Measurements from ENCODE around the gene PTPRN.
A peak's percentile ranks its signal among the peaks of the same experiment; 100 is the strongest.
"Not testable (repeated sequence)": the region's sequence is repeated elsewhere in the genome, so short reads cannot be mapped to it uniquely, and the experiment has no call there.

The PTPRN gene

DNA sequence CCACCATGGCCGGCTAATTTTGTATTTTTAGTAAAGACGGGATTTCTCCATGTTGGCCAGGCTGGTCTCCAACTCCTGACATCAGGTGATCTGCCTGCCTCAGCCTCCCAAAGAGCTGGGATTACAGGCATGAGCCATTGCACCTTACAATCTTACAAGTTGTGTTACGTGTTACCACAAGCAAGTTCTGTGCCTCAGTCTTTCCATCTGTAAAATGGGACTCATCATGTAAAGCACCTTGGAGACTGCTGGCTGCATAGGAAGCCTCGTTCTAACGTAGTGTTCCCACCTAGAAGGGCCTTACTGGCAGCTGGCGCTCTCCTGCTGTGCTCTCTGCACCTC is 20.0 kb downstream of the PTPRN start:
- DNase-seq (ENCODE audit: insufficient read length, low spot score) (no peak), FAIRE-seq (no peak)

DNA sequence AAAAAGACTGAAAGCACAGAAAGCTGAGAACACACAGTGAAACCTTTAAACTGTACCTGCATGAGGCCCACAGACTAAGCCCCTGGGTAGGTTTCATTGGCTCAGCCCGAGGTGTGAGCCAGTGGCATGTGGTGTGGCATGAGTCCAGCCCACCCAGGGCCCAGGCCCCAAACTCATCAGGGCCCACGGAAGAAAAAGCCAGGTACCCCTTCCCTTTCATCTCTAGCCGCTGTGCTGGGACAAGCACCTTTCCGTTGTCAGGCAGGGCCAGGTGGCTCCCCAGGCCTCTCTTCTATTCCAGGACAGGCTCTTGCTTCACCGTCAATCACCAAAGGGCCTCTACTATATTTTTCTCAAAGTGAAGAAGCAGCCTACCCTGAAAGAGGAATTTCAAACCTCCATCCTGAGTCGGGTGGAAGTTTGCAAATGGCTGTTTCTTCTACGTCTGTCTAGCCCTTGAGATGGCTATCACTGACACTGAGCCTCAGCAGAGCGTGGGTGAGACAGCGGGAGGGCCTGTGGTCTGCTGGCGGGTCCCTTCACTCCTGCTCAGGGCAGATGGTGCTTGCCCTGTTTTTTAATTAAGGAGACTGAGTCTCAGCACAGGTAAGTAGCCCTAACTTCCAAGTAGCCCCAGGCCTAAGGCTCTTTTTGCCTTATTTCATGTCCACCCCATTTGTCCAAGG is 21.5 kb downstream of the PTPRN start:
- FAIRE-seq: no peak
- DNase-seq (ENCODE audit: insufficient read length, low spot score): no peak

DNA sequence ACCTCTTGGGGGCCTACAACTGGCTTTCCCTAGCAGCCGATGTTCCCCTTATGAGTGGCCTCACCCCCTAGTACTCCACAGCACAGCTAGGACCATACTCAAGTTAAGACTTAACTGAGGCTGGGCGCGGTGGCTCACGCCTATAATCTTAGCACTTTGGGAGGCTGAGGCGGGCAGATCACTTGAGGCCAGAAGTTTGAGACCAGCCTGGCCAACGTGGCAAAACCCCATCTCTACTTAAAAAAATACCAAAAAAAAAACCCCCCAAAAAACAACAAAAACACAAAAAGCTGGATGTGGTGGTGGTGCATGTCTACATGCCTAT is 22.1 kb downstream of the PTPRN start:
- not testable (repeated sequence) for DNase-seq (ENCODE audit: insufficient read length, low spot score); FAIRE-seq

DNA sequence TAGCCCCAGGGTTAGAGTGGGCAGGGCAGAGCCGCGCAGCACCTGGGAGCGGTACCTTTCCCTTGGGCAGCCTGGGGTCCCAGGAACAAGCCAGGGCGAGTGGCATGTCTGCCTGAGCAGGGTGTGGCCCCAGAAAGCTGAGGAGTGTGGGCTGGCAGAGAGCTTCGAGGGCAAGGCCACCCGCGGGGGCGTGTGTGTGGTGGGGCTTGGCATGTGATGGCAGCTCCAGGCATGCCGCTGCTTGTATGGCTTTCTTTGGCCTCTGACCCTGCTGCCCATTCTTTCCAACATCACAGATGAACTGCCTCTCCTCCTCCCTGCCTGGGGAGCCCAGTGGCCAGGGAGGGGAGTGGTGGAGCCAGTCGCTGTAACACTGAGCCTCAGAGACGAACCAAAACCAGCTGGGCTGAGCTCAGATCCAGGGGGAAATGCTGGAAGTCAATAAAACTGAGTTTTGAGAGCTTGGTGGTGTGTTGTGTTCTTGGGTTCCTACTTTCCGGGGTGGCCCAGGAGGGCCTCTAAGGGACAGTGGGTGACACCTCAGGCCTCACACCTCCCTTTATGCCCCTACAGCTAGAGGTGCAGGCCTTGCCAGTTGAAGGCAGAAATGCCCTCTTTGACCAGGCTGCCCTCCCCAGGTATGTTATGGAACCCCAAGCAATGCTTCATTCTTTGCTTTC is 22.6 kb downstream of the PTPRN start:
- FAIRE-seq: no peak
- no peak for DNase-seq (ENCODE audit: insufficient read length, low spot score)

DNA sequence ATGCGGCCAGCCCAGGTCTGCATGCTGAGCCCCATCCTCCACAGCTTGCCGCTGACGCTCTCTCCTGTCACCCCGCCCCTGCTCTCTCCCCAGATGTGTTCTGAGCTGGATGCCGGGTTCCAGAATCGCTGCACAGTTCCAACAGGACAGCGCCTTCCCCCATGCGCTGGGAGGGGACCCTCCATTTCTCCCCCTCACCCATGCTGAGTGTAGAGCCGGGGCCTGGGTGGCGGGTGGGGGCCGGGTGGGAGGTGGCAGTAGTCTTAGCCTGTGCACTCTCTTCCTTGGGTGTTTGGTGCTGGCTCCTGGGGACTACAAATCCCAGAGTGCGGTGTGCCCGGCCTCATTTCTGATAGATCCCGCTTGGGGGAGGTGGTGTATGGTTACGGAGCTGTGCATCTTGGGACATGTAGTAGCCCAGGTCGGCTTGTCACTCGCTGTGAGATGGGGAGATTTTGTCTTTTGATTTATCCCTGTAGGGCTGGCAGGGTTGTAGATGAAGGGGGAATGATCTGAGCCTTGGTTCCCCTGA is 23.2 kb downstream of the PTPRN start:
- no peak for FAIRE-seq
- DNase-seq (ENCODE audit: insufficient read length, low spot score): no peak

DNA sequence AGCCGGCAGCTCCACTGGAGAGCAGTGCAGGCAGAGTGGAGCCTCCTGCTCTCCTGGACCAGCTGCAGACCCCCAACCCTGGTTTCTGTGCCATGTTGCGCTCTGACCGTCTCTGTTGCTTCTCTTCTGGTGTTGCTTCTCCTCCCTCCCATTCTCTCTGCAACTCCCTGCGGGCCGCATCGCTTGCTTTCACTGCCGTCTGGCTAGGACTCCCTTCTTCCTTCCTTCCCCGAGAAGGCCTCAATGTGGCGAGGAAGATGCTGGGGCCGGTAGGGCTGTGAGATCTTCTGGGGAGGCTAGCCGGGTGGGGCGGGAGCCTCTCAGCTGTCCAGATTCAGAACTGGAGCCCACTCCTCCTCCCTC is 23.8 kb downstream of the PTPRN start:
- FAIRE-seq: no peak
- DNase-seq (ENCODE audit: insufficient read length, low spot score): no peak

DNA sequence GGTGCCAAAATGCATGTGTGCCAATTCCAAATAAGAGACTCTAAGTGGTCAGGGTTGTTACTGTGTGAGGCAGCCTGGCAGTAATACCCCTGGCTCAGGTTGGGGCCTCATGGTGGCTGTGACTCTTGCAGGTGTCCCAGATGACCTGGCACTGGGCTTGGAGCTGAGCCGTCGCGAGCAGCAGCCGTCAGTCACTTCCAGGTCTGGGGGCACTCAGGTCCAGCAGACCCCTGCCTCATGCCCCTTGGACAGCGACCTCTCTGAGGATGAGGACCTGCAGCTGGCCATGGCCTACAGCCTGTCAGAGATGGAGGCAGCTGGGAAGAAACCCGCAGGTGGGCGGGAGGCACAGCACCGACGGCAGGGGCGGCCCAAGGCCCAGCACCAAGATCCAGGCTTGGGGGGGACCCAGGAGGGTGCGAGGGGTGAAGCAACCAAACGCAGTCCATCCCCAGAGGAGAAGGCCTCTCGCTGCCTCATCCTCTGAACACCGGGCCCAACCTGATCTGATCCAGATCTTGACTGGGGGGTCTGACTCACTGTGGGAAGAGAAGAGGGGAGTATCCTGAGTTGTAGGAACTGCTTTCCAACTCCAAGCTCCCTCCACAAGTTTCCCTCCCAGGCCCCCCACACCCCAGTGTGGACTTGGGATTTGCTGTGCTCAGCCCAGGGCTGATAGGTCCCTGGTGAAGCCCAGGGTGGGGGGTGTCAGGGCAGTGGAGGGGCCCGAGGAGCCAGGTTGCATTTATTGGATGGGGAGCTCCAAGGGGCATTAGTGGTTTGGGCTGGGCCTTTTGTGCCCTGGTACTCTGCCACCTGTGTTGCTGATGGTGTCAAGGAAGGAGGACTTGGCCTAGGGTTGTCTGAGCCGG is 24.5 kb downstream of the PTPRN start:
- DNase-seq (ENCODE audit: insufficient read length, low spot score): no peak
- no peak for FAIRE-seq

DNA sequence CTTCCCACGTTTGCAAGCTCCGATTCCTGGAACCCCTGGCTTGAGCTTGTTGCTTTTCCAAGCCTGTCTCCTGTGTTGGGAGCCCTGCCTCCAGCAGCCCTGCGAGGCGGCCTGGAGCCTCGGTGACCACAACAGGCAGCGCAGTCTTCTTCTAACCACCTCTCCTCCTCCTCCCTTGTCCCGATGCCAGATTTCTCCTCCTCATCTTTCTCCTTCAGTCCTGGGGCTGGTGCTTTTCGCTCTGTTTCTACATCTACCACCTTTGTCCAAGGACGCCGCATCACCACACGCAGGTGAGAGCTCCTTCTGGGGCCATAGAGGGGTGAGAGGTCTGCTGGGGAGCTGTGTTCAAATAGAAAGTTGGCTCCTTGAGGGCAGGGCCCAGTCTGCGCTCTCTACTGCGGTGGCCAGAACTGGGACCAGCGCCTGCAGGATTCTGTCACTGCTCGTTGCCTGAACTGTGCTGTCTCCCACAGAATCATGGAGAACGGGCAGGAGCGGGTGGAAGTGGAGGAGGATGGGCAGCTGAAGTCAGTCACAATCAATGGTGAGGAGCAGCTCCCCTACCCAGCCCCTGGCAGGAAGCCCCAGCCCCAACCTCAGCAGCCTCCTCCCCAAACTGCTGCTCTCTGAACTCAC is 26.1 kb downstream of the PTPRN start:
- DNase-seq (ENCODE audit: insufficient read length, low spot score) (no peak), FAIRE-seq (no peak)

DNA sequence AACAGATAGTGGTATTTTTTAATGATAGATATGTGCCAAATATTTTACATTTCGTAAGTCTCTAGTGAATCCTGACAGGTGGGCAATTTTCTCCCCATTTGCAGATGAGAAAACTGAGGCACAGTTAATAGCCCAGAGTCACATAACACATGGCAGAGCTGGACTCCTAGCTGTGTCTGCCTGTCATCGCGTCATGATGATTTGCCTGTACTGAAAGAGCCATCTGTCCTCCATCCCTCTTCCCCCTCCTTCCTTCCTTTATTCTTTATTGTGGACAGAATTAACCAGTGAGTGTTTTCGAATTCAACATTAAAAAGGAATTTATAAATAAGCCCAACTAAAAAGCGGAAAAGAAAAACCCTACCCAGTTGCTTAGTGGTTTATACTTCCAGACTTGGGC is 26.8 kb downstream of the PTPRN start:
- no peak for FAIRE-seq
- DNase-seq (ENCODE audit: insufficient read length, low spot score): no peak

DNA sequence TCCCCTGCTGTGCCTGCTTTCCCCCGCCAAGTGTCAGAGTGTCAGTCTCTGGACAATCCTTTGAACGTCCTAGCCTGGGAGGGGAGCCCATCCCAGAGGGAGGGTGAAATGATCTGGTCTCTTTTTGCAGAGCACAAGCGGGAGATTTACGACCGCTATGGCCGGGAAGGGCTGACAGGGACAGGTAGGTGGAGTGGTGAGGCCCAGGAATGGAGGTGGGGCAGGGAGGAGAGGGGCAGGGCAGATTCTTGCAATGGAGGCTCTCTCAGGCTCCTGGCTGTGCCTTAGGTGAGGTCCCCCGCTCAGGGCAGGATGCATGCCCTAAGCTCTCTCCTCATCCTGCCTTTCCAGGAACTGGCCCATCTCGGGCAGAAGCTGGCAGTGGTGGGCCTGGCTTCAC is 27.6 kb downstream of the PTPRN start:
- DNase-seq (ENCODE audit: insufficient read length, low spot score) (no peak), FAIRE-seq (no peak)

DNA sequence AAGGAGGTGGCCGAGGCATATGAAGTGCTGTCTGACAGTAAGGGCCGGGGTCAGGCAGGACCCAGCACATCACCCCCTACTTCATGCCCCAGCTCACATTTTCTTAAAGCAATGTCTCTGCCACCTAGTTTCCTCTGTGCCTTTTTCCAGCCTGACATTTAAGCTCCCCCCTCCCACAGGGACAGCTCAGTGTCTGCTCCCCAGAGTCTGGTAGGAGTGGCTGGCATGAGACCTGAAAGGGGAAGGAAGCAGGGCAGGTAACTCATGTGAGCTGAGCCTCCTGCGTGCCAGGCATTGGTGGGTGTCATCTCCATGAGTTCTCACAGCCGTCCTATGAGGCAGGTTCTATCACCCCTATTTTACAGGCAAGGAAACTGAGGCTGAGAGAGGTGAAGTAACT is 28.6 kb downstream of the PTPRN start:
- DNase-seq (ENCODE audit: insufficient read length, low spot score) (no peak), FAIRE-seq (no peak)

DNA sequence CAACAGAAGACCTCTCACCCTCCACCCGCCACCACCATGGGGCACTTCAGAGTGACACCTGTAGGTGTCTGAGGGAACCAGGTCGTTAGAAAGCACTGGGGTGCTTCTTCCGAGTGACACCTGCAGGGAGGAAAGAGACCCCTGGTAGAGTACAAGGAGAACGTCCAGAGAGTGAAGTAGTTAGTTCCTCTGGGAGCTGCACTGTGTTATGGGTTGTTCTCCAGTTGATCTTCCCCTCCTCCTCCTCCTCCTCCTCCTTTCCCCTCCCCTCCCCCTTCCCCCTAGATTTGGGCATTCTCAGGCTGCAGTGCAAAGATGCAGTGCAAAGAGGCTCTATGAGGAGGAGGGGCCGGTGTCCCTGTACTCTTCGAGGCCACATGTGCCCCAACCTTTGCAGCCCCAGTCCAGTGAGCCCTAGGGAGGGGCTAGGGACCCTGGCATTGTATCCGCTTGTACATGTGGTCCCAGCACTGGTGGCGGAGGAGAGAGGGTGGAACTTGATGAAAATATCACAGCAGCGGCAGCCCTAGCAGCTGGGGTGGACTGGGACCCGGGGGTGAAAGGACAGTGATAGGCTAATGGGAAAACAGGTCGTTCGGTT is 29.2 kb downstream of the PTPRN start:
- DNase-seq (ENCODE audit: insufficient read length, low spot score) (no peak), FAIRE-seq (peak; percentile 92)

DNA sequence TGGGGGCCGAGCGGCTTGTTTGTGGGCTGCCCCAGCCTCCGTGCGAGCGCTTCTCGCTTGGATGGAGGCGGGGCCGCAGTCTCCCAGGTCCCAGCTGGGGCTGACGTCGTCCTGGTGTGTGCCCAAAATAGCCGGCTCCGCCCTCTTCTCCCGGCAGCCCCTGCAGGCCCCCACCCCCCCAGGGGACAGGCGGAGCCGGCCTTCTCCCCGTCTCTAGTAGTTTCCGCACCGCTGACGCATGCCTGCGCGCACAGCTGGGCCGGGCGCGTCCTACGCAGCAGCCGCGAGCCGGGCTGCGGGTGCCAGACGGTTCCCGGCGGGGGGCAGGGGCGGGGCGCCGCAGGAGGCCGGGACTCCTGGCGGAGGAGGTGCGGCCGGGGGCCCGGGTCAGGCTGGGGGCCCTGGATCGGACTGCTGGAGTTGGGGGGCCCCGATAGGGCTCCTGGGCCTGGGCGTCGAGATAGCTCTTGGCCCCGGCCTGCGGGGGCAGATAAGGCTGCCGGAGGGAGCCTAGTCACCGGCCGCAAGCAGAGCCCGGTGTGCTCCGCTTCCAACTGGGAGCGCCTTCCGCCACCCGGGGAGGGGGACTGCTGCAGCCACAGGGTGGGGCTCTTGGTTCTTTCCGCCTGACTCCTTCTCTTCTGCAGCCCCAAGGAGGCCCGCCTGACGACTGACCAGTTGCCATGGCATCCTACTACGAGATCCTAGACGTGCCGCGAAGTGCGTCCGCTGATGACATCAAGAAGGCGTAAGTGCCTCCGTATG is 29.9 kb downstream of the PTPRN start, which contains the start of gene DNAJB2:
Gene DNAJB2, plus strand, starts transcription at position 216 of the 765 bp plus-strand sequence. Its CDS starts 468 bp downstream, at position 684.
- FAIRE-seq (peak; percentile 95), DNase-seq (ENCODE audit: insufficient read length, low spot score) (peak; percentile 99)

DNA sequence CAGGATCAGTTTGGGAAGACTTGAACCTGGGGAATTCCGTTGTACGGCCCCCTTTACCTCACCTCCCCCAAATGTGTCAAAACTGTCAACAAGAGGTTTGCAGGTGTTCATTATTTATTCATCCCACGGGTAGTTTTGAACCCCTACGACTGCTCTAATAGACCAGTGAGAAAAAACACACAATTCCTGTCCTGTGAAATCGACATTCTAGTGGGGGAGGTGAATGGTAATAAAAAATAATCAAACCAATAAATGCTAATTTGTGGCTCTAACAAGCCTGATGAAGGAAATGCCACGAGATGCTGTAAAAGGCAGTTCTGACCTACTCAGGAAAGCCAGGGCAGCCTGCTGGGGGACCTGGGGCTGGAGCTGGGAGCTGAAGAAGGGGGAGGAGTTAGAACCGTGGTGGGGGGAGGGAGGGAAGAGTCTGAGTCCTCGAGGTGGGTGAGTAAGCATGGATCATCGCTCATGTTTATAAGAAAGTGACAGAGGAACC is 30.5 kb downstream of the PTPRN start:
- no peak for FAIRE-seq
- DNase-seq (ENCODE audit: insufficient read length, low spot score): no peak

DNA sequence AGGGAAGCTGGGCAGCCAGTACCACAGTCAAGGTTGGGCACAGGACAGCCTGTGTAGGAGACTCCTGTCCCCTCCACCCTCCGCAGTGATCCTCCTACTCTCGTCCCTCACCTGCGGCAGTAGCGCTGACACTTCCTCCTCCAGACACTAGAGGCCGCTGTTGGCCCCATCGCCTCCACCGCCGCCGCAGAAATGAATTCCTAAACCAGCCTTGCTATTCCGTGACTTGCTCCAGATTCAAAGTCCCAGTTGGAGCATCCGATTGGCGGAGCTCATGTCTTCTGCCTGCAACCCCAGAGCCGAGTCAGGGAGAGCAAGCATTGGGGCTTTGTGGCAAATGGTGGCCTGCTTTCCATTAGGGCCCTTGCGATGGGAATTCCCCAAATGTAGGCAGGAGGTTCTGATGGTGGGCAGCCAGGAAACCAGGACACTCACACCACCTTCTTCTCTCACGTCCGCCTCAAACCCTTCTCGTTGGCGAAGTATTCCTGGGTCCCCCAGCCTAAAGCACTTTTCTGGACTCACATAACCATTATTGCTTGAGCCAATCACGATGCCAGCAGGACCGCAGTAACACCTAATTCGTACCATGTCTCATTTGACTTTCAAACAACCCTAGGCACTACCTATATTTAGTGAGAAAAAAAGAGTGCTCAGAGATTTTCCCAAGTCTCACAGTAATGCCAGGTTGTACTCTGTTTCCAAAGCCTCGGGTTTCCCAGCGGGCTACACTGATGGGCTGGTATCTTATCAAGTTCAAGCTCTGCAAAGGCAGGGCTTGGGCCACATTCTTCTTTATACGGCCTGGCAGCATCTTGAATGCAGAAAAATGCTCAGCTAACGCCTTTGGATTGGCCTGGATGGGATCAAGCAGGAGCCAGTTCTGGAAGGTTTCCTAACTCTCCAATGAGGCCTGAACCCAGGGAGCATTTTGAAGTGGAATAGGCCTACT is 31.2 kb downstream of the PTPRN start:
- peak; percentile 68 for DNase-seq (ENCODE audit: insufficient read length, low spot score)

DNA sequence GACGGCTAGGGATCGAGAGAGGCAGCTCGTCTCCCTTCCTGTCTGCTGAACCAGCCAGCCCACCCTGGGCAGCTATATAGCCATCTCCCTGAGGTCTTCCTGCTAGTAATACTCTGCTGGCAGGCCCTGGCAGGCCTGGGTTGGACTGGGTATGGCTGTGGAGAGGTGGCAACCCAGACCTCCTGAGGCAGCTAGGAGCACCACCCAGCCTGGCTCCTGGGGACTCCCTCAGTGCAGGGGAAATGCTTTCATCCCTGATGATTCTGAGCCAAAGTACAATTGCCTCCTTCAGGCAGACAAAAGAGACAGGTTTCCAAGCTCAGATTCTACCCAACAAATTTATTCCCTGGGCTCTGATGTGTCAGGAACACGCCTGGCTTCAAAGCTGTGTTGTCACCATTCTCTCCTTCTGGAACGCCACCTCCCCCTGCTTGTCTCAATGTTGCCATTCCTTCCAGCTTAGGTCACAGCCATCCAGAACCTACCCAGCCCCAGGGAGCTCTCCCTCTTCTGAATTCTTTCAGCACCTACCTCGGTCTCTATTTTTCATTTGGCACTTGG is 34.8 kb downstream of the PTPRN start:
- no peak for DNase-seq (ENCODE audit: insufficient read length, low spot score)
- FAIRE-seq: no peak

More for the DNA sequence above, 31.2 kb downstream of the PTPRN start:
- FAIRE-seq: no peak

DNA sequence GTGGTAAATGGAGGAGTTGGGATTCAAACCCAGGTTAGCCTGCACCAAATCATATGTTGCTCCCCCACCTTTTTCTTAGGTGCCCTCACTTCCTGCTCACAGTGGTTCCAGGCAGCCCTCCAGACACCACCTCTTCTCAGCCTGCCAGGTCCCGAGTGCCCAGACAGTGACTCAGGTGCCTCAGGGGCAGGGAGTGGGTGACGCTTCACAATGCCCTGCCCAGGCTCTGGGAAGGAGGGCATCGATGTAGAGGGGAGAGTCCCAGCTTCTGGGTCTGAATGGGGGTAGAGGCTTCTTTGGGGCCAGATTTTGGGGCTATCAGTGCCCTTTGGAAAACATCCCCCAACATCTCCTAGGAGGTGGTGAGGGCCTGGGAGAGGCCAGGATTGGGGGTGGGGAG is 35.3 kb downstream of the PTPRN start:
- FAIRE-seq: no peak

DNA sequence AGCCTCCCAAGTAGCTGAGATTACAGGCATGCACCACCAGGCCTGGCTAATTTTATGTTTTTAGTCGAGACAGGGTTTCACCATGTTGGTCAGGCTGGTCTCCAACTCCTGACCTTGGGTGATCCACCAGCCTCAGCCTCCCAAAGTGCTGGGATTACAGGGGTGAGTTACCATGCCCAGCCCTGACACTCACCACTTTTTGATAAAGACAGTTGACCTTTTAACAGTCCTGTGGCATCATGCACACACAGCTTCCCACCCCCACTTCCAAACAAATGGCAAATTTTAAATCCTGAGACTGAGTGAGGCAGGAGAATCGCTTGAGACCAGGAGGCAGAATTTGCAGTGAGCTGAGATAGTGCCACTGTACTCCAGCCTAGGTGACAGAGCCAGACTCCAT is 36.2 kb downstream of the PTPRN start:
- DNase-seq (ENCODE audit: insufficient read length, low spot score) (no peak), FAIRE-seq (no peak)

More for the DNA sequence above, 35.3 kb downstream of the PTPRN start:
- no peak for DNase-seq (ENCODE audit: insufficient read length, low spot score)

Data from GM19239 (cell line).